ENCODE results near the gene ZNF133. TPM values are rescaled to one million over a fixed set of nuclear protein-coding genes. Genes with fewer than 3 reads are reported as not detected.
"Not testable (repeated sequence)": the region's sequence is repeated elsewhere in the genome, so short reads cannot be mapped to it uniquely, and the experiment has no call there.

The ZNF133 gene
- total RNA-seq, 1 donor from 2014 or later, result 20.4 TPM

GRCh38 chr20:18284805-18285533 is 3.4 kb upstream of the ZNF133 start:
- DNase-seq, result no peak

- no peak for DNase-seq
These were observed 797 bp upstream of the ZNF133 start for GRCh38 chr20:18287546-18287914.

- DNase-seq, result peak; percentile 17
These were observed 481 bp downstream of the ZNF133 start for GRCh38 chr20:18288749-18289267.

- no peak for DNase-seq
These were observed 979 bp downstream of the ZNF133 start for GRCh38 chr20:18289306-18289705.

- no peak for DNase-seq
These were observed 11.0 kb downstream of the ZNF133 start for GRCh38 chr20:18299364-18299763.

- DNase-seq, result no peak
These were observed 16.3 kb downstream of the ZNF133 start for GRCh38 chr20:18304618-18305017.

- DNase-seq, result no peak
These were observed 19.0 kb downstream of the ZNF133 start for GRCh38 chr20:18307301-18307700.

- no peak for DNase-seq
These were observed 21.7 kb downstream of the ZNF133 start for GRCh38 chr20:18310051-18310450.

- DNase-seq, result no peak
These were observed 22.3 kb downstream of the ZNF133 start for GRCh38 chr20:18310592-18310991.

GRCh38 chr20:18312723-18313122 is 24.4 kb downstream of the ZNF133 start:
- DNase-seq, result no peak

GRCh38 chr20:18313411-18313810 is 25.1 kb downstream of the ZNF133 start:
- no peak for DNase-seq

- no peak for DNase-seq
These were observed 26.6 kb downstream of the ZNF133 start for GRCh38 chr20:18314786-18315406.

GRCh38 chr20:18316166-18316565 is 27.8 kb downstream of the ZNF133 start:
- no peak for DNase-seq

- no peak for DNase-seq
These were observed 33.0 kb downstream of the ZNF133 start for GRCh38 chr20:18321316-18321715.

- no peak for DNase-seq
These were observed 33.9 kb downstream of the ZNF133 start for GRCh38 chr20:18321976-18322950.

GRCh38 chr20:18323705-18324104 is 35.4 kb downstream of the ZNF133 start:
- no peak for DNase-seq

- DNase-seq, result no peak
These were observed 36.3 kb downstream of the ZNF133 start for GRCh38 chr20:18324596-18325089.

GRCh38 chr20:18326990-18327389 is 38.7 kb downstream of the ZNF133 start:
- DNase-seq, result no peak

- DNase-seq, result no peak
These were observed 43.4 kb downstream of the ZNF133 start for GRCh38 chr20:18331694-18332093.

GRCh38 chr20:18349749-18350148 is 61.4 kb downstream of the ZNF133 start:
- not testable (repeated sequence) for DNase-seq

GRCh38 chr20:18359854-18360253 is 71.5 kb downstream of the ZNF133 start:
- DNase-seq, result no peak

- DNase-seq, result no peak
These were observed 72.3 kb downstream of the ZNF133 start for GRCh38 chr20:18360635-18361034.

All from skin of body (tissue), 2 donors.